ENCODE measurements around the gene ZEB2.

ZEB2 gene

DNA sequence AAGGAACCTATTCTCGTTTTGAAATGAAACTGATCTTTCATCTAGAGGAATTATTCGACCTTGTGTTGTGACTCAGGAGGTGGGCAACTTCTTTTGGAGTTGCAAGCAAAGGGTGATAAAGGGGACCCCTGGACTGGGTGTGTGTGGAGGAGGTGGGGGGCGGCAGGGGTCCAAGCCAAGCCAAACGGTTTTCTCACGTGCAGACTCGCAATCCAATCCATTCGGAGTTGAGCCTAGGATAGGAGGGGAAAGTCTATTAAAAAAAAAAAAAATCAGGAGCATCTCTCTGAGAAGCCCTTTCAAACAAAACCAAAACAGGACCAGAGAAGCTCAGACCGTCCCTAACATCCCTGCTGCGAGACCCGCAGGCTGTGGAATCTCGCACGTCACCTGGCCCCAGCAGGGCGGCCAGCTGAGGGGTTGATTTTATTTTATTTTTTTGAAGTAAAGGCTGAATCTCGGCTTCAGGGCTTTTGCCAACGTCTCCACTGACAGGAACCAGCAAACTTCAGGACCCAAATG is 3.7 kb upstream of the ZEB2 start:
- H3K4me3 ChIP-seq (replicated peaks; ENCODE audit: low read depth, low read length): peak overlapping the region; percentile 62
- TF ChIP-seq, protein P1, sequence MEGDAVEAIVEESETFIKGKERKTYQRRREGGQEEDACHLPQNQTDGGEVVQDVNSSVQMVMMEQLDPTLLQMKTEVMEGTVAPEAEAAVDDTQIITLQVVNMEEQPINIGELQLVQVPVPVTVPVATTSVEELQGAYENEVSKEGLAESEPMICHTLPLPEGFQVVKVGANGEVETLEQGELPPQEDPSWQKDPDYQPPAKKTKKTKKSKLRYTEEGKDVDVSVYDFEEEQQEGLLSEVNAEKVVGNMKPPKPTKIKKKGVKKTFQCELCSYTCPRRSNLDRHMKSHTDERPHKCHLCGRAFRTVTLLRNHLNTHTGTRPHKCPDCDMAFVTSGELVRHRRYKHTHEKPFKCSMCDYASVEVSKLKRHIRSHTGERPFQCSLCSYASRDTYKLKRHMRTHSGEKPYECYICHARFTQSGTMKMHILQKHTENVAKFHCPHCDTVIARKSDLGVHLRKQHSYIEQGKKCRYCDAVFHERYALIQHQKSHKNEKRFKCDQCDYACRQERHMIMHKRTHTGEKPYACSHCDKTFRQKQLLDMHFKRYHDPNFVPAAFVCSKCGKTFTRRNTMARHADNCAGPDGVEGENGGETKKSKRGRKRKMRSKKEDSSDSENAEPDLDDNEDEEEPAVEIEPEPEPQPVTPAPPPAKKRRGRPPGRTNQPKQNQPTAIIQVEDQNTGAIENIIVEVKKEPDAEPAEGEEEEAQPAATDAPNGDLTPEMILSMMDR (IDR thresholded peaks at IDR 0.05; ENCODE audit: low read length, missing control alignments): no peak
- no peak for DNase-seq (ENCODE audit: low read depth)

DNA sequence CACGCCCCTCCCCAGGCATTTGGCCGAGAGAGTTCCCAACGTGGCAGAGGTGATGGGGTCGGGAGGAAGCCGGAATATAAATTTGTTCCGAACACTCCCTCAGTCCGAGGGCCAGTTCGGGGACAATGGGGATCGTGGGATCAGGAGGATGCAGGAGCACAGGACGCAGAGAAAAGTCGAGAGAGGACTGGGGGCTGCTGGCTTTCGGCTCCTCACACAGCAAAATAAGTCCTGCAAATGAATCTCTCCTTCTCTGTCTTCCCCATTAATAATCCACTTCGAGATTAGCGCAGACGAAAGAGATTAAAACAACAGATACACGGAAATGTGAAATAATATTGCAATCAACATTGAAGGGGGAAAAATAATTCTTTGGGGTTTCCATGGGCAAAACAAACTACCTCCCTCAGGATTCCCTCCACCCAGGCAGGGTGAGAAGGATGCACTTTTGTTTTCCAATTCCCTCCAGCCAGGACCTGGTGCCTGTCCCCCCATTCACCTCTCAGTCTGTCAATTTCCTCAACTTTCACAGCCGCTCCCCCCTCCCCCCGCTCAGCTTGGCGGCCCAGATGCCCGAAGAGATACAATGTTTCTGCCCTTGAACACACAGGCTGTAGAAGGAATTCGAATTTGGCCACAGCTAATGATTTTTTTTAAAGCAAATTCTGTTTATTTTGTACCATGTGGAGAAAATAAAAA is 3.1 kb upstream of the ZEB2 start:
- DNase-seq (ENCODE audit: low read depth): no peak
- TF ChIP-seq, protein P1 (IDR thresholded peaks at IDR 0.05; ENCODE audit: low read length, missing control alignments): no peak
- H3K4me3 ChIP-seq (replicated peaks; ENCODE audit: low read depth, low read length): peak overlapping the region; percentile 62

DNA sequence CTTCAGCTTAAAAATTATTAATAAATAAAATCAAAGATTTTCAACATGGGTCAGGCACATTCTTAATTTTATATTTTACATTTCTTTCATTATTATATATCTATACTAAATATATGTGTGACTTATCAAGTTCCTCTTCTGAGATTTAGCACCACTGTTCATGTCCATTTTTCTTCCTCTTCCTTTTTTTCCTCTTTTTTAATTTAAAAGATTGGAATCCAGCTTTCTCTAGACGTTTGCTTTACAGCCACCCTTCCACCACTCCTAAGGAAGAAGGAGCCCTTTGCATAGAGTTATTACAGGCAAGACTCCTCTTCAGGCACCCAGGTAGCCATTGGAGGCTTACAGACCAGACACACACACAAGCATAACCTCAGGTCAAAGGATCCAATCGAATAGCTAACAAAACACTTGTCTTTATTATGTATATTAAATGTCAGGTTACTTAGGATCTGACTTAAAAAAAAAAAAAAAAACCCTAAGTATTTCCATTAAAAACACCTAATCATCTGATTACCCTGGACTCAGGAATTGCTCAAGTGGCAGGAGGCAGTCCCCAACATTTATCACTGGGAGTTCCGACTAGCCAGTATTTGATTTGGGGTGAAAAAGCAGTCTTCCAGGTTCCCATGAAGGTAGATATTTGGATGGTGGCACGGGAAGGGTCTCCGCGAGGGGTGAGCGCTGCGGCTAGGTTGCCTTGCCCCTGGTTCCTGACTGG is 2.4 kb upstream of the ZEB2 start:
- peak overlapping the region; percentile 62 for H3K4me3 ChIP-seq (replicated peaks; ENCODE audit: low read depth, low read length)
- no peak for DNase-seq (ENCODE audit: low read depth)
- TF ChIP-seq, protein P1 (IDR thresholded peaks at IDR 0.05; ENCODE audit: low read length, missing control alignments): no peak

DNA sequence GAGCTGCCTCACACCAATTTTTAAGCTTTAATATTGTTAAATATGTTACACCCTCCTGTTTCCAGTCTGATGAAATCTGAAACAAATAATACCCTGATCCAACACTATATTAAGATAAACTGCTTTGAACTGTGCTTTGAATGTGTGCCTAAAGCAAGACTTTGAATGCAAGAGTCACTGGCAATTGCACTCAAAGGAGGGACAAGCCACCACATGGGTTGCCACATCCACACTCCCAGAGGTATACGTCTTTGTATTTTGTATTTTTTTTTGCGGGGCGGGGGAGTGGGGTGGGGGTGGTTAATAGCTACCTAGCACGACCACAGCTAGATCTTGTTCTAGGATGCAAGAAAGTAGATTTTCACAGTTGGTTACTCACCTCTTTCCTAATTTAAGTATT is 1.8 kb upstream of the ZEB2 start:
- H3K4me3 ChIP-seq (replicated peaks; ENCODE audit: low read depth, low read length): no peak overlapping the region
- TF ChIP-seq, protein P1 (IDR thresholded peaks at IDR 0.05; ENCODE audit: low read length, missing control alignments): no peak
- DNase-seq (ENCODE audit: low read depth): no peak

DNA sequence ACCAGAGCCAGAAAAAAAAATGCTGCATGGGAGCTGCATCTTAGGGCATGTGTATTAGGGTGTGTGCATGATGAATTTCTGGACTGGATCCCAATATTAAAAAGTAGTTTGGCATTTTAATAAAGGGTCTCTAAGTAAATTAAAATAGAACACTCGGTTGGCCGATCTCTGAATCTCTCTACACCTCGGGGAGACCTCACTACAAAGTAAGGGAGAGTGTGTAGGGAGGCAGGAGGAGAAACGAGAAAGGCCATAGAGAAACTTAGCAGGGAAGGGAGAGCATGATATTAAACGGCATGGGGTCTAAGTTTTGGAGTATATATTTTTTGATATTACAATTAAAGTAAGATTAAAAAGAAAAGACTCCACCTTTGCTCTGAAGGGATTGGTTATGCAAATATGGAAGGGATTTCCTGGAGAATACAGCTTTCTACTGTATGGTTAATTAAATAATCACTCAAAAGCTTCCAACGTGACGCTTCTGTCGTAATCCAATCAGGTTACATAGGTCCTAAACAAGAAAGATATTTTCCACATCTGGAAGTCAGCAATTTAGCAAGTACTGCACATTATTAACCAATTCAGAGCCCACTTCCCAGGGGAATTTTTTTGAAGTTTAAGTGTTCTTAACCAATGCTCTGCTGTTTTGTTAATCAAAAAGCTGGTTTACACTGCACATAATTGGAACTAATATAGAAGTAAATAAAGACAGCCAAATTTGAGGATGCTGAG is 1.0 kb upstream of the ZEB2 start:
- H3K4me3 ChIP-seq (replicated peaks; ENCODE audit: low read depth, low read length): peak overlapping the region; percentile 86
- TF ChIP-seq, protein P1 (IDR thresholded peaks at IDR 0.05; ENCODE audit: low read length, missing control alignments): no peak
- peak; percentile 89 for DNase-seq (ENCODE audit: low read depth)

DNA sequence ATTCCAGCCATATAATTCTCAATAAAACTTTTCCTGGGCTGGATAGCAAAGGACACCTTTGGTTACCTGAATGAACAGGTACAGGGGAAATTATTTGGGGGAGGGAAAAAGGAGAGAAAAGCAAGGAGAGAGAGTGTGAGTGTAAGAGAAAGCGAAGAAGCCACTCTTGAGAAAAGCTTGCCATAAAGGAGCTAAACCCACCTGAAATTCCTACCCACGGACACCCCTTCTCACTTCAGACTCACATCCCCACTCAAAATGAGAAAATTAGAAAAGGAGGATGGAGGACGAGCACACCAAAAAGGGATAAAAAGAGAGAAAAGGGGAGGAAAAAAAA is 354 bp downstream of the ZEB2 start:
- DNase-seq (ENCODE audit: low read depth): no peak
- TF ChIP-seq, protein P1 (IDR thresholded peaks at IDR 0.05; ENCODE audit: low read length, missing control alignments): no peak
- H3K4me3 ChIP-seq (replicated peaks; ENCODE audit: low read depth, low read length): peak overlapping the region; percentile 86

Data from fibroblast of pulmonary artery (primary cell).